Adrenal gland (tissue), 12 donors: ENCODE data around the gene ERRFI1. TPM values are rescaled to one million over a fixed set of nuclear protein-coding genes. Genes with fewer than 3 reads are reported as not detected.

ENCODE experiments used
- DNase-seq, 7 donors: peaks; one replicate each; pipeline ENCODE4 v3.0.0-alpha.2; 2019 to 2020
- H3K27ac ChIP-seq, 5 donors: fragments of 200-600 bp; sonication (generic) in 4 of 5; 1 replicate in 3 of 5; 2 replicates in 2 of 5; pipeline versions ENCODE4 v1.5.1 to v1.8.0; 2016 to 2020; ENCODE audit warnings: mild to moderate bottlenecking in 1 of 5
- H3K27me3 ChIP-seq: fragments of 200-600 bp; 2 replicates; pipeline ENCODE4 v1.8.0; 2021
- H3K36me3 ChIP-seq, 2 donors: fragments of 200-600 bp; replicated peaks in 1 of 2; 1 replicate in 1 of 2; 2 replicates in 1 of 2; pipeline versions ENCODE4 v1.5.1 to v1.8.0; 2018 to 2022
- H3K4me1 ChIP-seq, 2 donors: fragments of 200-600 bp; replicated peaks in 1 of 2; 1 replicate in 1 of 2; 2 replicates in 1 of 2; pipeline versions ENCODE4 v1.5.1 to v1.8.0; 2018 to 2021
- H3K4me3 ChIP-seq, 4 donors: fragments of 200-600 bp; sonication (generic) in 3 of 4; one replicate each; pipeline ENCODE4 v1.5.1; 2016 to 2018
- H3K9me3 ChIP-seq, 3 donors: fragments of 200-600 bp; sonication (generic) in 1 of 3; replicated peaks in 1 of 3; 1 replicate in 2 of 3; 2 replicates in 1 of 3; pipeline versions ENCODE4 v1.5.1 to v1.8.0; 2016 to 2021
- POLR2A ChIP-seq, 2 donors: fragments of 450-650 bp; IDR thresholded peaks; one replicate each; pipeline ENCODE4 v1.6.1; 2017; ENCODE audit warnings: antibody characterized with exemption in 2 of 2, mild to moderate bottlenecking in 2 of 2, moderate library complexity in 1 of 2
- WGBS, 4 donors: extraction: QIAGEN DNeasy Blood & Tissue Kit in 2 of 4; methylation state at CpG; one replicate each; pipeline versions ENCODE4 v1.1.5 to v1.1.7; 2013 to 2017; 5-methylcytosine and 5-hydroxymethylcytosine counted together
- intact Hi-C, 2 donors: fragments of 100-400 bp; cut with DNase I; formaldehyde crosslinking; loops; one replicate each; pipeline versions ENCODE4 v1.14.1 to v1.15.0; 2022 to 2023
- polyA plus RNA-seq, 3 donors: library from polyadenylated mRNA; stranded (reverse); fragments of 200-250 nt in 2 of 3; fragments of 350-450 nt in 1 of 3; fragmentation: Illumina TruSeq in 1 of 3; extraction: RNeasy Lipid Tissue Mini Kit (QIAGEN cat#74804) in 1 of 3; gene quantifications; one replicate each; pipeline ENCODE4 v1.2.3, GENCODE V29; 2013 to 2014
- total RNA-seq, 9 donors: library from RNA; depleted of rRNA in 4 of 9; stranded (reverse); fragments of >200 nt in 4 of 9; fragments of 120-200 nt in 1 of 9; fragmentation: NEBNext Ultra II Directional in 1 of 9; extraction: Animal tissue kit (Norgen Biotek cat#: 25700) in 1 of 9; gene quantifications; one replicate each; pipeline versions ENCODE4 v1.1.0 to v1.2.4, GENCODE V29; 2013 to 2023
- TF ChIP-seq, protein P1 (sequence below), 6 experiments: fragments of 450-650 bp in 4 of 6; fragments of 200-600 bp in 2 of 6; sonication (generic) in 1 of 6; IDR thresholded peaks; 1 replicate in 5 of 6; 2 replicates in 1 of 6; pipeline versions ENCODE4 v1.5.1 to v1.8.0; 2016 to 2021; ENCODE audit warnings: antibody characterized with exemption in 6 of 6, mild to moderate bottlenecking in 2 of 6, moderate library complexity in 1 of 6
- donor health status: healthy with polysubstance abuse.
- donor health status: Bipolar disorder and iron deficiency.
- donor health status: DM: yes; HTN: yes; CAD: no.
- donor health status: DM: no; HTN: no; CAD: no.
- donor health status: DM: no; HTN: no; CAD: no.
- donor health status: DM: yes; HTN: yes; CAD: no.

The ERRFI1 gene
- total and polyA plus RNA-seq, 12 donors, result 14.4 to 71.5 (median 25.7) TPM

GRCh38 chr1:8015036-8015808 is 10.9 kb downstream of the ERRFI1 start:
- H3K4me1 ChIP-seq, result peaks cover 33 to 50% of the 10 kb centered on the region in 2 donors
- peak overlapping the region in 4 of 5 donors; percentile 57 to 84 (median 70) for H3K27ac ChIP-seq
- H3K4me3 ChIP-seq, result no peak overlapping the region
- no peaks in the 10 kb centered on the region for H3K9me3 ChIP-seq
- intact Hi-C loops, result loop anchor here in 1 of 2 donors (5.0 kb wide), 1 partner anchor 33 kb away; no protein-coding TSS in a partner anchor
- WGBS, 4 donors, result 22 to 24% (median 22%) methylated on average over 8 of the region's 8 CpGs
- H3K27me3 ChIP-seq, result no peaks in the 10 kb centered on the region
- TF ChIP-seq POLR2A (IDR thresholded peaks at IDR 0.05), result peak in 1 of 2 donors; percentile 22
- TF ChIP-seq, protein P1, sequence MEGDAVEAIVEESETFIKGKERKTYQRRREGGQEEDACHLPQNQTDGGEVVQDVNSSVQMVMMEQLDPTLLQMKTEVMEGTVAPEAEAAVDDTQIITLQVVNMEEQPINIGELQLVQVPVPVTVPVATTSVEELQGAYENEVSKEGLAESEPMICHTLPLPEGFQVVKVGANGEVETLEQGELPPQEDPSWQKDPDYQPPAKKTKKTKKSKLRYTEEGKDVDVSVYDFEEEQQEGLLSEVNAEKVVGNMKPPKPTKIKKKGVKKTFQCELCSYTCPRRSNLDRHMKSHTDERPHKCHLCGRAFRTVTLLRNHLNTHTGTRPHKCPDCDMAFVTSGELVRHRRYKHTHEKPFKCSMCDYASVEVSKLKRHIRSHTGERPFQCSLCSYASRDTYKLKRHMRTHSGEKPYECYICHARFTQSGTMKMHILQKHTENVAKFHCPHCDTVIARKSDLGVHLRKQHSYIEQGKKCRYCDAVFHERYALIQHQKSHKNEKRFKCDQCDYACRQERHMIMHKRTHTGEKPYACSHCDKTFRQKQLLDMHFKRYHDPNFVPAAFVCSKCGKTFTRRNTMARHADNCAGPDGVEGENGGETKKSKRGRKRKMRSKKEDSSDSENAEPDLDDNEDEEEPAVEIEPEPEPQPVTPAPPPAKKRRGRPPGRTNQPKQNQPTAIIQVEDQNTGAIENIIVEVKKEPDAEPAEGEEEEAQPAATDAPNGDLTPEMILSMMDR (IDR thresholded peaks at IDR 0.05), result peak; percentile 61 to 89 (median 83)
- peaks cover 0 to 22% of the 10 kb centered on the region in 2 donors for H3K36me3 ChIP-seq
- DNase-seq, result peak in 6 of 7 donors; percentile 55 to 77 (median 68)

- DNase-seq, result no peak
- Histone ChIP-seq H3K36me3 (peaks cover 0 to 22% of the 10 kb centered on the region in 2 donors), H3K27me3 (no peaks in the 10 kb centered on the region), H3K4me1 (peaks cover 26 to 45% of the 10 kb centered on the region in 2 donors), H3K9me3 (no peaks in the 10 kb centered on the region), H3K27ac (peak overlapping the region in 4 of 5 donors; percentile 57 to 84 (median 70)), H3K4me3 (no peak overlapping the region)
- WGBS, 4 donors, result 82 to 84% (median 83%) methylated on average over 10 of the region's 10 CpGs
- intact Hi-C loops, result no loop called here
- no peak for TF ChIP-seq POLR2A (IDR thresholded peaks at IDR 0.05)
- TF ChIP-seq, protein P1 (IDR thresholded peaks at IDR 0.05), result no peak
These were observed 11.6 kb downstream of the ERRFI1 start for GRCh38 chr1:8014381-8014988.

DNA sequence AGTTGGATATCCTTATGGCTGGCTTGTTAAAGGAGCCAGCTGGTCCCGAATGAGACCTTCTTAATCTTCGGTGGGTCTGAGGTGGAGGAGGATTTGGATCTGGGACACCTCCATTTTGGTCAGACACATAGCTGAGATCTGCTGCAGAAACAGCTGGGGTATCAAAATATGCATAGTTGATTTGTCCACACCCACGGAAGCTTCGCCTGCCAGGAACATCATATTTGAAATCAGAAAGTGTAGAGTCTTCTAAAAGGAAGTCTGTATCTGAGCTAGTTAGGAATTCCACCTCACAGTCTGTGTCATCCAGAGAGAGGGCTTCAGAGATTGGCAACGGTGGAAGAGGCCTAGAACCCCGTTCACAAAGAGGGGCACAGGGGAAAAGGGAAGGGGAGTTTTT is 12.3 kb downstream of the ERRFI1 start:
- Histone ChIP-seq H3K27me3 (no peaks in the 10 kb centered on the region), H3K27ac (peak overlapping the region in 2 of 5 donors; percentile 82 to 84), H3K4me1 (peaks cover 26 to 43% of the 10 kb centered on the region in 2 donors), H3K4me3 (no peak overlapping the region), H3K36me3 (peaks cover 0 to 27% of the 10 kb centered on the region in 2 donors), H3K9me3 (no peaks in the 10 kb centered on the region)
- WGBS, 4 donors, result 72 to 88% (median 77%) methylated on average over 6 of the region's 6 CpGs
- no peak for TF ChIP-seq POLR2A (IDR thresholded peaks at IDR 0.05)
- TF ChIP-seq, protein P1 (IDR thresholded peaks at IDR 0.05), result no peak
- intact Hi-C loops, result no loop called here
- DNase-seq, result no peak

DNA sequence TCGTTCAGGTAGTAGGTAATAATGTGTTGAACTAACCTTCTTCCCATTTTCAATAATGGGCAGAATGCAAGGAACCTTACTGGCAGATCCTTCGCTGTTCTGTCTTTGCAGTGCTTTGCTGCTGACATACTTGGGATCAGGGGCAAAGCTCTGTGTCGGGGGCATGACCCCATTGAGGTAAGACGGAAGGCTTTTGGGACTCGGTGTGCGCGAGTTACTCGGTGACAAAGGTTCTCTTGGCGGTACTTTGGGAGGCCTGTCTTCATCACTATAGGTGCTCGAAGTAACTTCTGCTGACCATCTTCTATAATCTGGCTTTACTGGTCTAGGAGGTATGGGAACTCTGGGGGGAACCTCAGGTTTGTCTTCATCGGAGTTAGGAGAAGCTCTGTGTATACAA is 12.7 kb downstream of the ERRFI1 start:
- H3K9me3 ChIP-seq, result no peaks in the 10 kb centered on the region
- no peak for TF ChIP-seq POLR2A (IDR thresholded peaks at IDR 0.05)
- TF ChIP-seq, protein P1 (IDR thresholded peaks at IDR 0.05), result no peak
- no peaks in the 10 kb centered on the region for H3K27me3 ChIP-seq
- no peak overlapping the region for H3K4me3 ChIP-seq
- H3K36me3 ChIP-seq, result peaks cover 0 to 27% of the 10 kb centered on the region in 2 donors
- peaks cover 26 to 39% of the 10 kb centered on the region in 2 donors for H3K4me1 ChIP-seq
- intact Hi-C loops, result no loop called here
- 89 to 94% (median 92%) methylated on average over 11 of the region's 11 CpGs for WGBS, 4 donors
- no peak for DNase-seq
- peak overlapping the region in 1 of 5 donors; percentile 84 for H3K27ac ChIP-seq
